ENCODE data around the gene HIVEP1.

HIVEP1 gene

DNA sequence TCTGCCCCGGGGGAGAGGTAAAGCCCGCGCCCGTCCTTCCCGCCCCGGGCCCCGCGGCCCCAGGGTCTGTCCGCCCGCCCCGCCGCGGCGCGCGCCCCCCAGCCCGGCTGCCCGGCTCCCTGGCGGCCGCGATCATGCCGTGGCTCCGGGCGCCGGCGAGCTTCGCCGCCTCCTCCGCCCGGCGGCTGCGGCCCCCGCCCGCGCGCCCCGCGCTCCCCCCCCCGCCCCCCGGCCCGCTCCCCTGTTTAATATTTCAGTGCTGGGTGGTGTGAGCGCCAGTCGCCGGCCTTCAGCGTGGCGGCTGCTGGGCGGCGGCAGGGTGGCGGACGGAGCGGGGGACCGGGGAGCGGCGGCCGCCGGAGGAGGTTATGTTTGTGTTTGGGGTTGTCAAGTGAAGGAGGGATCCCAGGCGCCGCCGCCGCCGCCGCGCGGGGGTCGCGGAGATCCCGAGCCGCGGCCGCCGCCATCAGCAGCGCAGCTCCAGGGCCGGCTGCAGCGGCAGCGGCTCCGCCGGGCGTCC lies at the start of gene HIVEP1:
TSS of gene HIVEP1 (plus strand) at position 275 of the 520 bp plus-strand sequence. CDS start 3,317 bp downstream, outside the sequence.
- no peak for TF ChIP-seq Cebpa-rat (IDR thresholded peaks at IDR 0.05)
- Histone ChIP-seq H3K4me2 (peak within 1 kb of the TSS; percentile 81), H3K9ac (peak within 1 kb of the TSS; percentile 83), H3K36me3 (peaks cover 8% of the 10 kb centered on the region), H3K4me3 (peak within 1 kb of the TSS; percentile 82), H4K20me1 (peaks cover 31% of the 10 kb centered on the region), H3K27ac (peak within 1 kb of the TSS; percentile 73), H3K27me3 (no peaks in the 10 kb centered on the region), H3K9me3 (peaks cover 4% of the 10 kb centered on the region), H3K4me1 (peaks cover 33% of the 10 kb centered on the region)

DNA sequence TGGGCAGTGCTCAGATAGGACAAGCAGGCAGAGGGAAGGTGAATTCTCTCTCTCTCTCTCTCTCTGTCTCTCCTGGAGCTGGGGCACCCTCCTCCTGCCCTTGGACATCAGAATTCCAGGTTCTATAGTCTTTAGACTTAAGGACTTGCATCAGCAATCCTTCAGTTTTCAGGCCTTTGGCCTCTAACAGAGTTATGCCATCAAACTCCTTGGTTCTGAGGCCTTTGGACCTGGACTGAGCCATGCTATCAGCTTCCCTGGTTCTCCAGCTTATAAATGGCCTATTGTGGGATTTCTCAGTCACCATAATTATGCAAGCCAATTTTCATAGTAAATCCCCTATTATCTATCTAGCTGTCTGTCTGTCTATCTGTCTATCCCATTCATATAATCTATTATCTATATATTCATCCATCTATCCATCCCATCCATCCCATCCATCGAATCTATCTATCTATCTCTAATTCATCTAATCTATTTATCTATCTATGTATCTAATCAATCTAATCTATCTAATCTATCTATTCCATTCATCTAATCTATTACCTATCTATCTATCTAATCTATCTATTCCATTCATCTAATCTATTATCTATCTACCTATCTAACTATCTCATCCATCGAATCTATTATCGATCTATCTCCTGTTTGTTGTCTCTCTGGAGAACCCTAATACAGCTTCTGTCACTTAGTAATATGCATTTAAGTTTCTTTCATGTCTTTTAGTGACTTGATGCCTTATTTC lies 48.2 kb upstream of the HIVEP1 start:
- Histone ChIP-seq H3K9ac (no peak overlapping the region), H3K36me3 (no peaks in the 10 kb centered on the region), H3K27ac (no peak overlapping the region), H3K9me3 (no peaks in the 10 kb centered on the region), H4K20me1 (no peaks in the 10 kb centered on the region), H3K4me1 (peaks cover 11% of the 10 kb centered on the region), H3K4me3 (no peak overlapping the region), H3K27me3 (no peaks in the 10 kb centered on the region), H3K4me2 (no peak overlapping the region)
- TF ChIP-seq Cebpa-rat (IDR thresholded peaks at IDR 0.05) = no peak

DNA sequence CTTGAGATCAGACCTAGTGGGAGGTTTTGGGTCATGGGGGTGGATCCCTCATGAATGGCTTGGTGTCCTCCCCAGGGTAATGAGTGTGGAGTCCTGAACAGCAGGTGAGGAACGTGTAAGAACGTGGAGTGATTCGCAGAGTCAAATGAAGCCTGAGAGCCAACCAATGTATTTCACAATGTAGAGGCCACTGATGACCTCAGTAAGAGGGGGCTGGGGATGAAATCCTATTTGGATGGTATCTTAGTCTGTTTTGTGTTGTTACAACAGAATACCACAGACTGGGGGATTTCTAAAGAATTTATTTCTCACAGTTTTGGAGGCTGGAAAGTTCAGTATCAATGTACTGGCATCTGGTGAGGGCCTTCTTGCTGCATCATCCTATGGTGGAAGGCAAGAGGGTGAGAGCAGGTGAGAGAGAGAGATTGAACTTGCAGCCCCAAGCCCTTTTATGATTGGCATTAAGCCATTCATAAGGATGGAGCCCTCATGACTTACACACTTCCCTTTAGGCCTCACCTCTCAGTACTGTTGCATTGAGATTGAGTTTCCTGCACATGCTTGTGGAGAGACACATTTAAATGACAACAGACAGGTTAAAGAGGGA lies 47.3 kb upstream of the HIVEP1 start:
- Histone ChIP-seq H3K4me2 (no peak overlapping the region), H3K9me3 (no peaks in the 10 kb centered on the region)
- TF ChIP-seq Cebpa-rat (IDR thresholded peaks at IDR 0.05) = no peak

DNA sequence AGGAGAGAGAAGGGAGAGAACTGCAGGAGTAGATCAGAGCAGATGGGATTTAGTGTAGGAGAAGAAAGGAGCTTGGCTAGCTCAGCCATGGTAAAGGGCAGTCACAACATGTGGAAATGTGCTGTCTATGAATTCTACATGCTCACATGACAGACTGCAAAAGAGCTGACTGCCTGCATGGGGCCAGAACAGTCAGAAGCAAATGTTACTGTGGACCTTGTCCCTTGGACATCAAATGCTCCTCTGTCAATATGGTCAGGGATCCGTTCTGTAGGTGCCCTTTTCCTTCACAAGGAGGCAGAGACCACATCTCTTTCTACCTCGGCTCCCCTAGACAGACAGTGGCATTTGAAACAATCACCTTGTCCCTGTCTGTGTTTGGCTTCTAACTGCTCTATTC lies 46.6 kb upstream of the HIVEP1 start:
- Histone ChIP-seq H3K9ac (no peak overlapping the region), H3K4me1 (peaks cover 11% of the 10 kb centered on the region), H3K4me2 (no peak overlapping the region), H3K9me3 (no peaks in the 10 kb centered on the region), H3K27me3 (no peaks in the 10 kb centered on the region), H3K36me3 (no peaks in the 10 kb centered on the region), H3K4me3 (no peak overlapping the region), H4K20me1 (no peaks in the 10 kb centered on the region), H3K27ac (no peak overlapping the region)
- no peak for TF ChIP-seq Cebpa-rat (IDR thresholded peaks at IDR 0.05)

More for the DNA sequence above, 47.3 kb upstream of the HIVEP1 start:
- Histone ChIP-seq H3K27ac (no peak overlapping the region), H3K9ac (no peak overlapping the region), H3K4me3 (no peak overlapping the region), H3K27me3 (no peaks in the 10 kb centered on the region), H3K36me3 (no peaks in the 10 kb centered on the region), H4K20me1 (no peaks in the 10 kb centered on the region), H3K4me1 (peaks cover 11% of the 10 kb centered on the region)

DNA sequence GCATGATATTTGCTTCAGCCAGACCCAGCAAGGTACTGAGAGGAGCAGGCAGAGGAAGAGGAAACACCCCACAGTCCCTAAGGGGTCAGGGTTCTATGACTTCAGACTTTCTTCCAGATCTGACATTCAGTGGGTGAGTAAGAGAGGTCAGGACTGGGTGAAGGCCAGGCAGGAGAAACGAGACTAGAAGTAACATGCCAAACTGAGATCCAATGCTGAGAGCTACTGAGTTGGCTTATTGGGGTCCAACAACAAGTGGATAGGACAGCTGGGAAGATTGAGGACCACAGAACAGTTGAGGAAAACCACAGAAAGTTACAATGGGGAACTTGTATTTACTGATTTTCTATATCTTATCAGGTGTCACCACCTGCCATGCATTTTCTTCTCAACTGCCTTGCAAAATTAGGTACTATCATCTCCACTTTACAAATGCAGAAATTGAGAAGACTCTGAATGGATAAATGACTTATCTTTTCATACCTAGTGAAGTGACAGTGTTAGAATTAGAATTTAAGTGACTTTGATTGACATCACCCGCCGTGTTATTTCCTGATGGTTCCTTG lies 43.8 kb upstream of the HIVEP1 start:
- Histone ChIP-seq H4K20me1 (no peaks in the 10 kb centered on the region), H3K36me3 (no peaks in the 10 kb centered on the region), H3K9me3 (no peaks in the 10 kb centered on the region), H3K9ac (no peak overlapping the region), H3K4me3 (no peak overlapping the region), H3K4me2 (peak overlapping the region; percentile 24), H3K27me3 (no peaks in the 10 kb centered on the region), H3K27ac (no peak overlapping the region), H3K4me1 (peaks cover 11% of the 10 kb centered on the region)
- no peak for TF ChIP-seq Cebpa-rat (IDR thresholded peaks at IDR 0.05)

DNA sequence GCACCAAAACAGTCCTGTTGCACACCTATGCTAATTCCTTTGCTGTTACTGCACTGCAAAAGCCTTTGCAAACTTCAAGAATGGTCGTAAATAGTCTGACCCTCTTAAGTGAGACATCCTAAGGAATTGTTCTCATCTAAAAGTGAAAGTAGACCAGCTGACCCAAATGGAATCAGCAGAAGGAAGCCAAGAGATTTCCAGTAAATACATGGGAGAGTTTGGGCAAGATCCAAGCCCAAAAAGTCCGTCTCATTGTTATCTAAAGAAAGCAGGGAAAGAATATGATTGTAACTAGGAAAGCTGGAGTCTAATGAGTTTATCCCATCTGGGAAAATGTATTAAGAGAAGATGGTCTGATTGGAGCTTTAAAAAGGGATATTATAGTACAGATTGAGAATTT lies 43.0 kb upstream of the HIVEP1 start:
- Histone ChIP-seq H3K4me1 (peaks cover 11% of the 10 kb centered on the region), H3K4me3 (no peak overlapping the region), H3K9ac (no peak overlapping the region), H3K27me3 (no peaks in the 10 kb centered on the region), H3K27ac (no peak overlapping the region), H4K20me1 (no peaks in the 10 kb centered on the region), H3K4me2 (no peak overlapping the region), H3K9me3 (no peaks in the 10 kb centered on the region), H3K36me3 (no peaks in the 10 kb centered on the region)
- no peak for TF ChIP-seq Cebpa-rat (IDR thresholded peaks at IDR 0.05)

DNA sequence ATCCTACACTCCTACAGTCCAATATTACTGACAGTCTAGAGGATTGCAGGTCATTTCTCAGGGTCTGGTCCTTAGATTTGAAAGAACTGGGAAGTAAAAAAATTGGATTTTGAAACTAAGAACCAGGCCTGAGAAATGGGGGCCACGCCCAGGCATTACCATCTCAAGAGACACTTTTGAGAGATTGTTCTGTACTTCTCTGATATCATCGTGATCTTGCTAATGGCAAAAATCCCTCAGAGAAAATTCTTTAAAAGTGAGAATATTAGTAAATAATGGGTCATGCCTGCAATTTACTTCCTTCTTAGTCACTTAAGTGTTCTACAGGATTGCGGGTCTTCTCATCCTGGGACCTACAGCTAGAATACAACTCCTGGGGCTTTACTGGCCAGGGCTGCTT lies 42.0 kb upstream of the HIVEP1 start:
- Histone ChIP-seq H3K36me3 (no peaks in the 10 kb centered on the region), H3K9ac (no peak overlapping the region), H3K4me1 (peaks cover 13% of the 10 kb centered on the region), H3K4me3 (no peak overlapping the region), H4K20me1 (no peaks in the 10 kb centered on the region), H3K4me2 (no peak overlapping the region), H3K9me3 (no peaks in the 10 kb centered on the region), H3K27ac (no peak overlapping the region), H3K27me3 (no peaks in the 10 kb centered on the region)
- TF ChIP-seq Cebpa-rat (IDR thresholded peaks at IDR 0.05) = no peak

DNA sequence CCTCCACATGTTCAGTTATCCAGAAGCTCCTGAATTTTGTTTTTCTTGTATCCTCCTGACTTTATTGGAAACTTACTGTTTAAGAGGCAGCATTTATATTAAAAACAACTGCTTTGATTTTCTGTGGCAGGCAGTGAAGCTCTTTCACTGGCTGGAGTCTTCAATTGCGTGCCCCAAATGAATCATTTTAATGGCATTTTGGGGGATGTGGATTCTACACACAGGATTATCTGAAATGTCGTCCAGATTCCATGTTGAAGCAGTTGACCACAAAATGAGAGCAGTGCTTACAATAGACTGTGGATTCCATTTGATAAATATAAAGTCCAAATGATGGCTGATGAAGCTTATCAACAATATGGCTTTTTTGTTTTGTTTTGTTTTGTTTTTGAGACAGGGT lies 41.0 kb upstream of the HIVEP1 start:
- Histone ChIP-seq H4K20me1 (no peaks in the 10 kb centered on the region), H3K9me3 (no peaks in the 10 kb centered on the region), H3K4me3 (no peak overlapping the region), H3K4me1 (peaks cover 23% of the 10 kb centered on the region), H3K4me2 (no peak overlapping the region), H3K9ac (no peak overlapping the region), H3K27ac (no peak overlapping the region), H3K27me3 (no peaks in the 10 kb centered on the region), H3K36me3 (no peaks in the 10 kb centered on the region)
- TF ChIP-seq Cebpa-rat (IDR thresholded peaks at IDR 0.05) = no peak

DNA sequence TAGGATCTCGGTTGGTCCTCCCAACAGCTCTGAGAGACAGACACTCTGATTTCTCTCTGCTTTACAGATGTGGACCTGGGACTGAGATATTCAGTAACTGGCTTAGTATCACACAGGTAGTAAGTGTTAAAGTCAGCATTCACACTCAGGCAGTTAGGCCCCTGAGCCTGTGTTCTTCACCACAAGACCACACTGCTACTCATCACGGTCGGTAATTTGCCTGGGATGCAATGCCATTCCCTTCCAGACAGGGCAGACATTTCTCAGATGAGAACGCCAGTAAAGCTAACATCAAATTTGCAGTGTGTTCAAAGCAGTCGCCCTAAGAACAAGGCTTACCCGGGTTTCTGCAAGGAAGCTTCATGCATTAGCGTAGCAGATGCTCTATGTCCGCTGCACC lies 39.8 kb upstream of the HIVEP1 start:
- peaks cover 28% of the 10 kb centered on the region for H3K4me1 ChIP-seq
- no peaks in the 10 kb centered on the region for H3K27me3 ChIP-seq
- TF ChIP-seq Cebpa-rat (IDR thresholded peaks at IDR 0.05) = no peak
- no peaks in the 10 kb centered on the region for H3K9me3 ChIP-seq
- H4K20me1 ChIP-seq = no peaks in the 10 kb centered on the region
- no peak overlapping the region for H3K4me2 ChIP-seq
- no peak overlapping the region for H3K9ac ChIP-seq
- no peaks in the 10 kb centered on the region for H3K36me3 ChIP-seq
- no peak overlapping the region for H3K4me3 ChIP-seq
- H3K27ac ChIP-seq = no peak overlapping the region

DNA sequence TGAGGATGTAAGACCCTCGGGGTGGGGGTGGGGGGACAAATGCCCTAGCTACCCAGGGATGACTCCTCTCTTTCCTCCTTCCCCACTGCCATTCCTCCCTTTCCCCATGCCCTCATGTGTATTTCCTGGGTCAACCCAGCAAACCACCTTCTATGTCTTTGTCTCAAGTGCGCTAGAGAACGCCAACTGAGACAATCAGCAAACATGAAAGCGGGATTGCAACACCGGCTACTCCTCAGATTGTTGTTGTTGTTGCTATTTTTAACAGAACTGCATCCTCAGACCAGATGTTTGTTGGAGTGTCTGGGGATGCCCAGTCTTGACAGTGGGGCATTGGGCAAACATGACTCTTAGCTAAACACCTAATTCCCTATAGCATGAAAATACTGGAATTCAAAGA lies 39.3 kb upstream of the HIVEP1 start:
- H3K9me3 ChIP-seq = no peaks in the 10 kb centered on the region
- no peak for TF ChIP-seq Cebpa-rat (IDR thresholded peaks at IDR 0.05)
- no peaks in the 10 kb centered on the region for H3K36me3 ChIP-seq
- no peaks in the 10 kb centered on the region for H3K27me3 ChIP-seq
- H3K27ac ChIP-seq = no peak overlapping the region
- H4K20me1 ChIP-seq = no peaks in the 10 kb centered on the region
- peaks cover 26% of the 10 kb centered on the region for H3K4me1 ChIP-seq
- no peak overlapping the region for H3K9ac ChIP-seq
- H3K4me3 ChIP-seq = no peak overlapping the region
- H3K4me2 ChIP-seq = no peak overlapping the region

All from BLaER1 (cell line).